Astrocyte (in vitro differentiated cells and primary cell): ENCODE data around the gene UST. TPM values are rescaled to one million over a fixed set of nuclear protein-coding genes. Genes with fewer than 3 reads are reported as not detected.

Source experiments
- DNase-seq: peaks from one replicate; pipeline ENCODE4 v3.0.0-alpha.2; 2010; ENCODE audit warnings: low read depth
- FAIRE-seq: peaks from 2 replicates; lab custom pipeline; 2011; peaks lifted over from hg19 to GRCh38; lab: Jason Lieb, UNC
- H2AFZ ChIP-seq: 2 replicates; pipeline ENCODE4 v1.6.0; 2012; ENCODE audit warnings: low read depth, low read length, inconsistent platforms
- H3K27ac ChIP-seq: 2 replicates; pipeline ENCODE4 v1.5.1; 2011; ENCODE audit warnings: low read depth, low read length, inconsistent platforms
- H3K27me3 ChIP-seq: 2 replicates; pipeline ENCODE4 v1.6.0; 2011; ENCODE audit warnings: low read length, inconsistent platforms; ENCODE audit not compliant: insufficient read depth
- H3K36me3 ChIP-seq: 2 replicates; pipeline ENCODE4 v1.5.1; 2011; ENCODE audit warnings: low read length, inconsistent platforms; ENCODE audit not compliant: insufficient read depth
- H3K4me1 ChIP-seq: 2 replicates; pipeline ENCODE4 v1.5.1; 2011; ENCODE audit warnings: low read length, inconsistent platforms; ENCODE audit not compliant: insufficient read depth
- H3K4me2 ChIP-seq: 2 replicates; pipeline ENCODE4 v1.6.0; 2012; ENCODE audit warnings: low read length, inconsistent platforms
- H3K4me3 ChIP-seq: 2 replicates; pipeline ENCODE4 v1.5.1; 2011; ENCODE audit warnings: low read depth, mild to moderate bottlenecking, low read length, inconsistent platforms; ENCODE audit not compliant: insufficient read depth
- H3K79me2 ChIP-seq: 2 replicates; pipeline ENCODE4 v1.6.0; 2012; ENCODE audit warnings: mild to moderate bottlenecking, low read length, inconsistent platforms; ENCODE audit not compliant: insufficient read depth
- H3K9ac ChIP-seq: 2 replicates; pipeline ENCODE4 v1.6.0; 2012; ENCODE audit warnings: mild to moderate bottlenecking, low read length, inconsistent platforms
- H3K9me3 ChIP-seq: 2 replicates; pipeline ENCODE4 v1.5.1; 2012; ENCODE audit warnings: low read depth, mild to moderate bottlenecking, low read length, inconsistent platforms; ENCODE audit not compliant: insufficient read depth
- H4K20me1 ChIP-seq: 2 replicates; pipeline ENCODE4 v1.6.0; 2012; ENCODE audit warnings: low read length, inconsistent platforms; ENCODE audit not compliant: insufficient read depth
- H3K27ac Mint-ChIP-seq: one replicate; pipeline ENCODE4 v1.8.0; 2021; ENCODE audit warnings: mild to moderate bottlenecking, mixed read lengths; ENCODE audit not compliant: unreplicated experiment
- H3K27me3 Mint-ChIP-seq: one replicate; pipeline ENCODE4 v1.8.0; 2021; ENCODE audit warnings: low read depth, mixed read lengths; ENCODE audit not compliant: unreplicated experiment
- H3K36me3 Mint-ChIP-seq: one replicate; pipeline ENCODE4 v1.8.0; 2021; ENCODE audit warnings: low read depth, mixed read lengths; ENCODE audit not compliant: unreplicated experiment
- H3K4me1 Mint-ChIP-seq: one replicate; pipeline ENCODE4 v1.8.0; 2021; ENCODE audit warnings: low read depth, mixed read lengths; ENCODE audit not compliant: unreplicated experiment
- H3K4me3 Mint-ChIP-seq: one replicate; pipeline ENCODE4 v1.8.0; 2021; ENCODE audit warnings: mild to moderate bottlenecking, moderate library complexity, mixed read lengths; ENCODE audit not compliant: unreplicated experiment
- H3K9me3 Mint-ChIP-seq: one replicate; pipeline ENCODE4 v1.8.0; 2021; ENCODE audit warnings: mild to moderate bottlenecking, mixed read lengths; ENCODE audit not compliant: unreplicated experiment
- CTCF ChIP-seq: IDR thresholded peaks from 2 replicates; pipeline ENCODE4 v1.5.1; 2011; ENCODE audit warnings: low read depth, mild to moderate bottlenecking, inconsistent platforms, low read length, moderate library complexity; ENCODE audit not compliant: insufficient read depth
- EZH2 ChIP-seq: IDR thresholded peaks from 2 replicates; pipeline ENCODE4 v1.6.1; 2012; ENCODE audit warnings: mild to moderate bottlenecking, low read length, inconsistent platforms; ENCODE audit not compliant: insufficient read depth
- total RNA-seq: library from RNA; stranded (reverse); gene quantifications from 2 replicates; pipeline ENCODE4 v1.2.1, GENCODE V29; 2021

Gene UST
- total RNA-seq, 1 donor from 2014 or later: 15.3 TPM

- no peaks in the 10 kb centered on the region for H3K36me3 ChIP-seq
- DNase-seq (no peak), FAIRE-seq (no peak)
- no peaks in the 10 kb centered on the region for H3K36me3 Mint-ChIP-seq
- no peak for TF ChIP-seq EZH2
- no peak for TF ChIP-seq CTCF
- no peak overlapping the region for H2AFZ ChIP-seq
- H3K27ac ChIP-seq: no peak overlapping the region
- H3K27ac Mint-ChIP-seq: no peak overlapping the region
- H3K27me3 Mint-ChIP-seq: peaks cover 3% of the 10 kb centered on the region
- no peak overlapping the region for H3K4me3 Mint-ChIP-seq
- no peak overlapping the region for H3K4me3 ChIP-seq
- no peak overlapping the region for H3K4me2 ChIP-seq
- H4K20me1 ChIP-seq: no peaks in the 10 kb centered on the region
- no peaks in the 10 kb centered on the region for H3K9me3 ChIP-seq
- H3K4me1 Mint-ChIP-seq: no peaks in the 10 kb centered on the region
- H3K27me3 ChIP-seq: no peaks in the 10 kb centered on the region
- H3K79me2 ChIP-seq: no peaks in the 10 kb centered on the region
- H3K9me3 Mint-ChIP-seq: no peaks in the 10 kb centered on the region
- H3K4me1 ChIP-seq: no peaks in the 10 kb centered on the region
- no peak overlapping the region for H3K9ac ChIP-seq
These were observed 9.9 kb upstream of the UST start for GRCh38 chr6:148736774-148737412.

GRCh38 chr6:148737806-148738205, 9.0 kb upstream of the UST start:
- Histone ChIP-seq H4K20me1 (no peaks in the 10 kb centered on the region), H3K27me3 (no peaks in the 10 kb centered on the region), H3K36me3 (no peaks in the 10 kb centered on the region), H3K4me2 (no peak overlapping the region), H3K79me2 (no peaks in the 10 kb centered on the region), H3K4me3 (no peak overlapping the region), H3K27ac (no peak overlapping the region), H3K4me1 (no peaks in the 10 kb centered on the region), H3K9me3 (no peaks in the 10 kb centered on the region), H2AFZ (no peak overlapping the region), H3K9ac (no peak overlapping the region)
- Mint-ChIP-seq H3K9me3 (no peaks in the 10 kb centered on the region), H3K4me3 (no peak overlapping the region), H3K4me1 (no peaks in the 10 kb centered on the region), H3K27ac (no peak overlapping the region), H3K36me3 (no peaks in the 10 kb centered on the region), H3K27me3 (peaks cover 3% of the 10 kb centered on the region)
- DNase-seq: no peak
- no peak for TF ChIP-seq CTCF
- no peak for TF ChIP-seq EZH2
- no peak for FAIRE-seq

GRCh38 chr6:148738946-148739821, 7.6 kb upstream of the UST start:
- no peak for TF ChIP-seq EZH2
- no peak for TF ChIP-seq CTCF
- no peak overlapping the region for H3K4me3 Mint-ChIP-seq
- H3K4me1 ChIP-seq: no peaks in the 10 kb centered on the region

More at GRCh38 chr6:148738946-148739821, 7.6 kb upstream of the UST start:
- Histone ChIP-seq H3K4me3 (no peak overlapping the region), H3K27me3 (no peaks in the 10 kb centered on the region), H3K36me3 (no peaks in the 10 kb centered on the region), H4K20me1 (no peaks in the 10 kb centered on the region), H3K4me2 (no peak overlapping the region), H3K79me2 (no peaks in the 10 kb centered on the region), H3K9ac (no peak overlapping the region), H3K27ac (no peak overlapping the region), H2AFZ (no peak overlapping the region), H3K9me3 (no peaks in the 10 kb centered on the region)
- Mint-ChIP-seq H3K27ac (no peak overlapping the region), H3K36me3 (no peaks in the 10 kb centered on the region), H3K9me3 (peaks cover 2% of the 10 kb centered on the region), H3K27me3 (peaks cover 6% of the 10 kb centered on the region), H3K4me1 (peaks cover 7% of the 10 kb centered on the region)
- DNase-seq (no peak), FAIRE-seq (no peak)
